H54 (cell line): ENCODE measurements around the gene NSUN6.
A peak's percentile ranks its signal among the peaks of the same experiment; 100 is the strongest.
"Not testable (repeated sequence)": the region's sequence is repeated elsewhere in the genome, so short reads cannot be mapped to it uniquely, and the experiment has no call there.

Experiments
- DNase-seq: peaks from one replicate; pipeline ENCODE4 v3.0.0; 2011; ENCODE audit warnings: low spot score, mixed read lengths; ENCODE audit not compliant: insufficient read length
- FAIRE-seq: peaks from 3 replicates; lab custom pipeline; 2011; peaks lifted over from hg19 to GRCh38; lab: Jason Lieb, UNC
- POLR2A ChIP-seq: IDR thresholded peaks from 2 replicates; pipeline ENCODE4 v1.6.1; 2011; ENCODE audit warnings: low read depth, mild to moderate bottlenecking, low read length

The NSUN6 gene

GRCh38 chr10:18650404-18650997 is 886 bp downstream of the NSUN6 start:
- FAIRE-seq, result no peak
- DNase-seq, result no peak
- TF ChIP-seq POLR2A, result no peak

- FAIRE-seq (no peak), DNase-seq (no peak)
- no peak for TF ChIP-seq POLR2A
Observed at GRCh38 chr10:18649364-18649959, 1.9 kb downstream of the NSUN6 start.

GRCh38 chr10:18647945-18648344 is 3.4 kb downstream of the NSUN6 start:
- TF ChIP-seq POLR2A, result no peak
- DNase-seq (no peak), FAIRE-seq (no peak)

- DNase-seq (no peak), FAIRE-seq (no peak)
- TF ChIP-seq POLR2A, result no peak
Observed at GRCh38 chr10:18647151-18647550, 4.2 kb downstream of the NSUN6 start.

- DNase-seq, FAIRE-seq: not testable (repeated sequence)
Observed at GRCh38 chr10:18639719-18640118, 11.7 kb downstream of the NSUN6 start.

- not testable (repeated sequence) for DNase-seq
- peak; percentile 20 for FAIRE-seq
Observed at GRCh38 chr10:18637400-18637799, 14.0 kb downstream of the NSUN6 start.

- no peak for FAIRE-seq
- TF ChIP-seq POLR2A, result no peak
- DNase-seq, result no peak
Observed at GRCh38 chr10:18635995-18636394, 15.4 kb downstream of the NSUN6 start.

GRCh38 chr10:18632500-18632899 is 18.9 kb downstream of the NSUN6 start:
- DNase-seq, FAIRE-seq: not testable (repeated sequence)

GRCh38 chr10:18627452-18628018 is 23.9 kb downstream of the NSUN6 start:
- not testable (repeated sequence) for FAIRE-seq

GRCh38 chr10:18625886-18626285 is 25.5 kb downstream of the NSUN6 start:
- TF ChIP-seq POLR2A, result no peak
- FAIRE-seq (no peak), DNase-seq (no peak)

More at GRCh38 chr10:18627452-18628018, 23.9 kb downstream of the NSUN6 start:
- DNase-seq, result not testable (repeated sequence)

GRCh38 chr10:18623671-18624070 is 27.7 kb downstream of the NSUN6 start:
- not testable (repeated sequence) for DNase-seq
- peak; percentile 45 for FAIRE-seq

- no peak for TF ChIP-seq POLR2A
- DNase-seq, result no peak
- FAIRE-seq, result no peak
Observed at GRCh38 chr10:18620856-18621255, 30.5 kb downstream of the NSUN6 start.

GRCh38 chr10:18619016-18619415 is 32.4 kb downstream of the NSUN6 start:
- TF ChIP-seq POLR2A, result no peak
- FAIRE-seq (no peak), DNase-seq (no peak)

- DNase-seq (no peak), FAIRE-seq (no peak)
- TF ChIP-seq POLR2A, result no peak
Observed at GRCh38 chr10:18616337-18616736, 35.0 kb downstream of the NSUN6 start.

- TF ChIP-seq POLR2A, result no peak
- FAIRE-seq (no peak), DNase-seq (no peak)
Observed at GRCh38 chr10:18615618-18616017, 35.8 kb downstream of the NSUN6 start.

GRCh38 chr10:18611168-18611567 is 40.2 kb downstream of the NSUN6 start:
- TF ChIP-seq POLR2A, result no peak
- no peak for FAIRE-seq

More at GRCh38 chr10:18611168-18611567, 40.2 kb downstream of the NSUN6 start:
- DNase-seq, result no peak
